HG02870 (cell line): ENCODE results near the gene UBR1.
"Not testable (repeated sequence)": the region's sequence is repeated elsewhere in the genome, so short reads cannot be mapped to it uniquely, and the experiment has no call there.

Source experiments
- ATAC-seq: cut with Tn5 transposase; IDR thresholded peaks from one replicate; pipeline ENCODE4 v1.9.1; 2021; ENCODE audit warnings: mild to moderate bottlenecking, moderate library complexity; ENCODE audit not compliant: unreplicated experiment

The UBR1 gene

DNA sequence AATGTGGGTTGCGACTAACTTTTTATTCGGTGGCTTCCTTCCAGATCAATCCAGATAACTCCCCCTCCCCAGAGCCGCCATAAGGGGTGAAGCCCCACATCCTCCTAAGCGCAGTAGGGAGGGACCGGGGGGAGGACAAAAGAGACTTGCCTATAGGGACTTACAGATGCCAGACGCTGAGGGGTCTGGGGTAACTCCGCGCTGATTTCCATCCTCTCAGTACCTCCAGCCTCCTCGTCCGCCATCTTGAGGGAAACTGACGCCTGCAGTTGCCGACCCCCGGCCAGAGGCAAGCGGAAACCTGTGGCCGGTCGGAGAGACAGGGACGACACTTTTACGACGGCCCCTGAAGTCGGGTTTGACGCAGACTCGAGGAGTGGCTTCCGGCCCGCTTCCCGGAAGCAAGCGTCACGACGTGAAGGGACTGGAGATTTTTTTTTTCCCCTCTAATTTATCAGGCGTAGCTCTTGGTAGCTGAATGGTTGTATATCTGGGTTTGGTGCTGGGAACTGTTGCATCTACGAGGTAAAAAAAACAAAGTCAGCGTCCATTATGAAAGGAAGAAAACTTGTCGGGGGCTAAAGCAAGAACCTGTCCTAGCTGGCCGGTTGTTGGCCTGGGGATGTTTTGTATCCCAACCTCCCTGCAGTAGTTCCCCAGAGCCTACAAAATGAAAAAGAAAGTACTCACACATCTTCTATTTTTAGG is at the start of gene UBR1:
UBR1 (minus strand) TSS at position 261 of the 708 bp plus-strand sequence; CDS start at position 245, 16 bp downstream.
- peak; percentile 86 for ATAC-seq

DNA sequence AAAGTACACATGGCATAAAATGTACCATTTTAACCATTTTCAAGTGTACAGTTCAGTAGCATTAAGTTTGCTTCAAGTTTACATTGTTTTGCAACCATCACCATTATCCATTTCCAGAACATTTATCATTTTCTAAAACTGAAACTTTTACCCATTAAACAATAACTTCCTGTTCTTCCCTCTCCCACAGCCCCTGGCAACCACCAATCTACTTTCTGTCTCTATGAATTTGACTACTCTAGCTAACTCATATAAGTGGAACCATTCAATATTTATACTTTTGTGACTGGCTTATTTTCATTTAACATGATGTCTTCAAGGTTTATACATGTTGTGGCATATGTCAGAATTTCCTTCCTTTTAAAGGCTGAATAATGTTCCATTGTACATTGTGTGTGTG is 47.4 kb upstream of the UBR1 start:
- ATAC-seq: no peak

DNA sequence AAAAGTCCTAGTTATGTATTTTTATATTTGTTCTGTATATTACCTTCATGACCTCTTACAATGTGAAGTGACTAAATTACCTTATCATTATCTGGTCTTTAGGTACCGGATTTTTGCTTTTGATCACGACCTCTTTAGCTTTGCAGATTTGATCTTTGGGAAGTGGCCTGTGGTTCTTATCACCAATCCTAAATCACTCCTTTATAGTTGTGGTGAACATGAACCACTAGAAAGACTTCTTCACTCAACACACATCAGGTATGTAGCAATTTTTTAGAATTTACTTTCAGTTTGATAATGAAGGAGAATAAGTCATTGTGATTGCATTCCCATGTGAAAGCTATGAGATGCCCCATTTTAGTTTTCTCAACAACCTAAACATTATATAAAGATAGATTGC is 45.9 kb upstream of the UBR1 start:
- no peak for ATAC-seq

DNA sequence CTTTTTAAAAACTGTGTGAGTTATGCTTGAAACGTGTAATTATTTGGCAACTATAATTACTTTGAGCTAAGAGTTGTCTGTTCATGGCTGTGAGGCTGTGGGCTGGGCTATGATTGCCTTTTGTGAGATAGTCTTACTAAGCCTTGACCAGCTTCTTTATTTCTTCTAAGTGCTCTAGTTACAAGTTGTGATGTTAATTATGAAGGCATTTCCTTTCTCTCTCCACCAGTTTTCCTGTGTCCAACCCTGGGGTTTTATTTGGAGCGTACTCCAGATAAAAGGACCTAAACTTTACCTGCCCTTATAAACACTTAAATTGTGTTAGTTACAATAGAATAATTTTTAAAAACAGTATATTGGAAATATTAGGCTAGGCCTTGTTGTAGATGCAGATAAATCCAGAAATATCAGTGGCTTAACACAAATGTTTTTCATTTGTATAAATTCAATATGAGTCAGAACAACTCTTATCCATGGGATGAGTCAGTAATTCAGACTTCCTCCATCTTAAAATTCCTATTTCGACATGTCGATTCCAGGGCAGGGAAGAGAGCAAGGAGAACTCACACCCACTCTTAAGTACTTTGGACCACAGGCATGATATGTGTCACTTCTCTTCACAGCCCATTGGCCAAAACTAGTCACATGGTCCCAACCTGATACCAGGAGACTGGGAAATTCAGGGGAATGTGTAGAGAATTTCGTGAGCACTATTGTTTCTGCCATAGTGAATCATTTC is 44.5 kb upstream of the UBR1 start:
- ATAC-seq: no peak

DNA sequence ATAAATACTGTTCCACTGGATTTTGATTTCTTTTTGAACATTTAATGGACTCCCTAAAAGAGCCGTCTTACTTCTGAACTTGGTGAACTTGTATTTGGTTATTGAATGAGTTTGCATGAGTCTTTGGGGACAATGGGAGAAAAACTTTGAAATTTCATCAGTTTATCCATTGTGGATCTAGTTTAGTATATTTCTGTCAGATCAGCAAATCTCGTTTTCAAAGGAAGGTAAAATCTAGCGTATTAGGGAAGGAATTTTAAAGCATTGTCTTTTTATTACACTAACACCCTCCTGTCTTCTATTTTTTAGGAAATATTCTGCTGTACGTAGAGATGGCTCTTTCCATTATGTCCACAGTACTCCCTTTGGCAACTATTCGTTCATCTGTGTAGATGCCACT is 40.3 kb upstream of the UBR1 start:
- ATAC-seq: no peak

DNA sequence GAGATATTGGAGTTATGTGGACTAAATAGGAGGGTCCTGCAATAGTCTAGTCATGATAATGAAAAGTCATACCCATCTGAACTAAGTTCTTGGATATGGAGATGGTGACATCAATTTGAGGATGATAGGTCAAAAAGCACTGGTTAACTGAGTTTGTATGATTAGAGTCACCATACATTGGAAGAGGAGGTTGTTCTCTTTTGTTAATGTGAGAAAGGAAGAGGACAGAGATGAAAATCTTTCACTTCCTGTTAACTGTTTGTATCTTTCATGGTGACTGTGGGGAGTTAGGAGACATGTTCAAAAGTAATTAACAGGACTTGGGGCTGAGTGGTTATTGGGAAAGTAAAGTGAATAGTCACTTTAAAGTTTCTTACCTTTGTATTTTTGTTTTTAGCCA is 38.7 kb upstream of the UBR1 start:
- no peak for ATAC-seq

DNA sequence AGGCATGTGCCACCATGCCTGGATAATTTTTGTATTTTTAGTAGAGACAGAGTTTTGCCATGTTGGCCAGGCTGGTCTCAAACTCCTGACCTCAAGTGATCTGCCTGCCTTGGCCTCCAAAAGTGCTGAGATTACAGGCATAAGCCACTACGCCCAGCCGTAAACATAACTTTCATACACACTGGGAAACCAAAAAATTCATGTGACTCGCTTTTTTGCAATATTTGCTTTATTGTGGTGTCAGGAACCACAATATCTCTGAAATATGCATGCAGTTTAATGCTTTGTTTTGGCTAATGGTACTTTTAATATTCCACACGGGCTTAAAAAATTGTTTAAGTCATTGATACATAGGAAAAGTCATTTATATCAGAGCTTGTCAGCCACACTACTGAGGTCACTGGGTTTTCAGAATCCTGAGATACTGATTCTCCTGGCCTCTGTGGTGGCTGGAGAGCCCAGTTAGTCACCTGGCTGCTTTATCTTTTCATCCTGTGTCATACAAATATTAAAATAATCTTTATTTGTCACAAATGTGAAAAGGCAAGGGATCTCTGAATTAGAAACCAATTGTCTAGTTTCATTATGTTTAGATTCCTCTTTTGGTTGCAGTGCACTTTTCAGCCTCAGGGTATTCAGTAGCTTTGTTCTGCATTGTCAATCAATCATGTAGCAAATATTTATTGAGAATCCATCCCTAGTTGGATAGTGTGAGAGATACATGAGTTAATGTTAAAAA is 37.5 kb upstream of the UBR1 start:
- no peak for ATAC-seq

DNA sequence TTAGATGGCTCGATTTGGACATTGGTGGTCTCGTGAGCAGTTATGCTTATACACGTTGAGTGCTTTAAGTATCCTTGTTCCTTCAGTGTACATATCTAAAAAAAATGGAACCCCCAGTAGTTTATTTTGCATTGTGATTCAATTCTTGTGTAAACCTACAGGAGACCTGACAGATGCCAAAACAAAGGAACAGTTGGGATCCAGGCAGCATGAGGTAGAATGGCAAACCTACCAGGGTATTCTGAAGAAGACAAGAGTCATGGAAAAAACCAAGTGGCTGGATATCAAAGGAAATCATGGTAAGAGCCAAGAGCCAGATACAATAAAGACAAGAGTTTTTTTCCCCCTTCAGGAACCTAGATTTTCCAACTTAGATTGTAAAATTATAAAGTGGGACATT is 29.5 kb upstream of the UBR1 start:
- no peak for ATAC-seq

DNA sequence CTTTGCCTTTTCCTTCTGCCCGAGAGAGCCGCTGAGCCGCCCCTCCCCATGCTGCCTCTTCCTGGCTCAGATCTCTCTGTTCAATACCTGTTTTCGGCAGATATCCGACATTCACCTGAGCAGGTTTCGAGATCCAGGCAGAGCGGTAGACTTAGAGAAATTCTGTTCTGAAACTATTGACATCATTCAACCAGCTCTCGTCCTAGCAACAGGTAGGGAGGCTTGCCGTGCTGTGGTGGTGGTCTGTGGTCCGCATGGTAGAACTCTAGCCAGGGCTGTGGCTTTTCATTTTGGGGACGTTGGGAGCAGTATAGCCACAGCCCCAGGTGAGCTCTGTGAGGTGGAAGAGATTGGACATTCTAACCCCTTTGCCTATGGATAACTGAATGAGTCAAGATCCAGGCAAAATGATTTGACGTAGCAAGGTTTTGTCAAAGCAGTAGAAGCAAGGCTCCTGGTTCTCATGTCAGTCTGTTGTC is 28.4 kb upstream of the UBR1 start:
- no peak for ATAC-seq

DNA sequence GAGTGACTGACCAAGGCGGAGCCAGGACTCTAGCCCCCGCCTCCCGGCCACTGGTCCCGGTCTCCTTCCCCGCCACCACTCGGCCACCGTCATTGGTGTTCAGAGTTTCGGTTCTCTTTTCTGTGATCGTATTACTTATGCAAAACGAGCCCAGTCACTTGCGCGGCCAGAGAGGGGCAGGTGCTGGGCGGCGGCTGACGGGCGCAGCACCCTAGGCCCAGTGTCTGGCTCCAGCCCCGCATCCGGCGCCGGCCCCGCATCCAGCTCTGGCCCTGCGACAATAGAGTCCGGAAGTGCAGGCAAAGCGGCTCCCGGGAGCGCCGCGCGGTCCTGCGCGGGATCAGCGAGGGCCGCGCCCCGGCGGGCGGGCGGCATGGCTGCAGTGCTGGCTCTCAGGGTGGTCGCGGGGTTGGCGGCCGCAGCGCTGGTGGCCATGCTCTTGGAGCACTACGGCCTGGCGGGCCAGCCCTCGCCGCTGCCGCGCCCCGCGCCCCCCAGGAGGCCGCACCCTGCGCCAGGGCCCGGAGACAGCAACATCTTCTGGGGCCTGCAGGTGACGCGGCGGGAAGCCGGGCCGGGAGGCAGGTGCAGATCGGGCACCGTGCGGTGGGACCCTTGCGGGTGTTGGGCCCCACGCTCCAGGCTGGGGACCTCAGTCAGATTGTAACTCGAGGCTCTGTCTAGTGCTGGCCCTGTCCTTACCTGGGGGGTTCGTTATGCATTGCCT is 27.8 kb upstream of the UBR1 start, which contains the start of gene TMEM62:
TMEM62 (plus strand) TSS at position 157 of the 727 bp plus-strand sequence; CDS start at position 374, 217 bp downstream.
- ATAC-seq: peak; percentile 94

DNA sequence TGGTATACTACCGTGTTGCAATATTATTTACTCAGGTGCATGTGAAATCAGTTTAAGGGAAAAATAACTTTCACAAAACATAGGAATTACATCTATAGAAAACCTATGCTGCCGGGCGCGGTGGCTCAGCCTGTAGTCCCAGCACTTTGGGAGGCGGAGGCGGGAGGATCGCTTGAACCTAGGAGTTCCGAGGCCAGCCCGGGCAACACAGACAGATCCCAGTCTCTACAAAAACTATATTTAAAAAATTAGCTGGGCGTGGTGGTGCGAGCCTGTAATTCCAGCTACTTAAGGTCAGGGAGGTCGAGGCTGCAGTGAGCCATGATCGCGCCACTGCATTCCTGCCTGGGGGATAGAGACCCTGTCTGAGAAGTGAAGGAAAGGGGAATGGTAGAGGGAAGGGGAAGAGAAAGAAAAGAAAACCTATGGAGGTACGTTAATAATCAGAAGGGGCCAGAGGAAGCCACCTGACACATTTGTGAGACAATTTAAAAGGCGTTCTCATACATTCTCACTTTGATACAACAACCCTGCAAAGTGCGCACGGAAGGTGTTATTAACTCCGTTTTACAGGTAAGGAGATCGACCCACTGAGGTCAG is 27.1 kb upstream of the UBR1 start:
- ATAC-seq: no peak

DNA sequence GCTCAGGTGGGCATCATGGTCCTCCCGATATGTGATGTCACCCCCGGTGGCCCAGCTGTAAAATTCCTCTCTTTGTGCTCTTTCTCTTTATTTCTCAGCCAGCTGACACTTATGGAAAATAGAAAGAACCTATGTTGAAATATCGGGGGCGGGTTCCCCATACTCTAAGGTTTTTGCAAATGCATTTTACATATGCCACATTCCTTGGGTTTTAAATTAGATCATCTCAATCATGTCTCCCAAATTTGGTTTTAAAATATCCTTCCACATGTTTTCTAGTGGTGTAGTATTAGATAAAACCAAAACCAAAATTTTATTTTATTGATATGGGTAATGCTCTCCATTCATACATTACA is 23.1 kb upstream of the UBR1 start:
- no peak for ATAC-seq

DNA sequence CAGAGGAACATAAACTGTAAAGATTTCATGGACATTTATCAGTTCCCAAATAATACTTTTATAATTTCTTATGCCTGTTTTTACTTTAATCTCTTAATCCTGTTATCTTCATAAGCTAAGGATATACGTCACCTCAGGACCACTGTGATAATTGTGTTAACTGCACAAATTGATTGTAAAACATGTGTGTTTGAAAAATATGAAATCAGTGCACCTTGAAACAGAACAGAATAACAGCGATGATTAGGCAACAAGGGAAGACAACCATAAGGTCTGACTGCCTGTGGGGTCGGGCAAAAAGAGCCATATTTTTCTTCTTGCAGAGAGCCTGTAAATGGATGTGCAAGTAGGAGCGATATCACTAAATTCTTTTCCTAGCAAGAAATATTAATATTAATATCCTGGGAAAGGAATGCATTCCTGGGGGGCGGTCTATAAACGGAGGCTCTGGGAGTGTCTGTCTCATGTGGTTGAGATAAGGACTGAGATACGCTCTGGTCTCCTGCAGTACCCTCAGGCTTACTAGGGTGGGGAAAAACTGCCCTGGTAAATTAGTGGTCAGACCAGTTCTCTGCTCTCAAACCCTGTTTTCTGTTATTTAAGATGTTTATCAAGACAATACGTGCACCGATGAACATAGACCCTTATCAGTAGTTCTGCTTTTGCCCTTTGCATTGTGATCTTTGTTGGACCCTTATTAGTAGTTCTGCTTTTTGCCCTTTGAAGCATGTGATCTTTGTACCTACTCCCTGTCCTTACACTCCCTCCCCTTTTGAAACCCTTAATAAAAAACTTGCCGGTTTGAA is 22.5 kb upstream of the UBR1 start:
- ATAC-seq: not testable (repeated sequence)

DNA sequence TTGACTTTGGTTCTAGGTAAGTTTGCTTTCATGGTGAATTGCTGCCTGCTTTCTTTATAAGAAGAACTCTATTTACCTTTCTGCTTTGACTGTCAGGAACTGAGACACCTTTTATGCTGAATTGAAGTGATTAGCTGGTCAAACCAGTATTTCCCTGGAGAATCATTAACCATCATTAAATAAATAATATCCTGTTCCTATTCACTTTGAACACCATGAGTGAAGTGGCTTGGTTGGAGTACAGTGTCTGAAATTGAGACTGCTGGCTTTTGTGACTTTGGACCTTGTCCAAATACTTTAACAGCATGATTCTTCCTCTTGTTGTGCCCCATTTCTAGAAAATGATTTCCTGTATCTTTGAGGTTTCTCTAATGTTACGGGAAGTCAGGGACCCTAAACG is 21.9 kb upstream of the UBR1 start:
- ATAC-seq: no peak

DNA sequence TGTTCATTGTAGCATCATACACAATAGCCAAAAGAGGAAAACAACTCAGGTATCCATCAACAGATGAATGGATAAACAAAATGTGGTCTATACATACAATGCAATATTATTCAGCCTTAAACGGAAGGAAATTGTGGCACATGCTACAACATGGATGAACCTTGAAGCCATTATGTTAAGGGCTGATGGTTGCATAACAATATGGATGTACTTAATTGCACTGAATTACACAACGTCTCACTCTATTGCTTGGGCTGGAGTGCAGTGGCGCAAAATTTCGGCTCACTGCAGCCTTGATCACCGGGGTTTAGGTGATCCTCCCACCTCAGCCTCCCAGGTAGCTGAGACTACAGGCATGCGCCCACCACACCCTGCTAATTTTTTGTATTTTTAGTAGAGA is 20.5 kb upstream of the UBR1 start:
- no peak for ATAC-seq

DNA sequence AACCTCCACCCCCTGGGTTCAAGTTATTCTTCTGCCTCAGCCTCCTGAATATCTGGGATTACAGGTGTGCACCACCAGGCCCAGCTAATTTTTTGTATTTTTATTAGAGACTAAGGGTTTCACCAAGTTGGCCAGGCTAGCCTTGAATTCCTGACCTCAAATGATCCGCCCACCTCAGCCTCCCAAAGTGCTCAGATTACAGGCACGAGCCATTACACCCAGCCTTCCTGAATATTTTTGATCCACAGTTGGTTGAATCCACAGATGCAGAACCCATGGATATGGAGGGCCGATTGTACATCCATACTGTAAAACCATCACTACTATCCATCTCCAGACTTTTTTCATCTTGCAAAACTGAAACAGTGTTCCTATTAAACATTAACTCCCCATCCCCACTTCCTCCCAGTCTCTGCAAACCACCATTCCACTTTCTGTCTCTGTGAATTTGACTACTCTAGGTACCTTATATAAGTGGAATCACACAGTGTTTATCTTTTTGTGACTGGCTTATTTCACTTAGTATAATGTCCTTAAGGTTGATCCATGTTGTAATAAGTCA is 19.3 kb upstream of the UBR1 start:
- no peak for ATAC-seq

DNA sequence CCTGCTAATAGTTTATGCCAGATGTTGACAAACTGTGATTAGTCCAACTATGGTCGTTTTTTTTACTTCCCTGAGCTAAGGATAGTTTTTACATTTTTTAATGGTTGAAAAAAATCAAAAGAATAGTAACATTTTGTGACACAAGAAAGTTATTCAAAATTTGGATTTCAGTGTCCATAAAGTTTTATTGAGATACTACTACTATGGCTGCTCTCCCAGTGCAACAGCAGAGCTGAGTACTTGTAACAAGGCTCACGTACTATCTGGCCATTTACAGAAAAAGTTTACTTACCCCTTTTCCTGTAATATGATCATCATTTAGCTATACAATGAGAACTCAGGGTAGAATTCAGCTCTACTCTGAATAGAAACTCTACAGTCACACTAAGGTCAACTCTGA is 16.0 kb upstream of the UBR1 start:
- ATAC-seq: no peak

DNA sequence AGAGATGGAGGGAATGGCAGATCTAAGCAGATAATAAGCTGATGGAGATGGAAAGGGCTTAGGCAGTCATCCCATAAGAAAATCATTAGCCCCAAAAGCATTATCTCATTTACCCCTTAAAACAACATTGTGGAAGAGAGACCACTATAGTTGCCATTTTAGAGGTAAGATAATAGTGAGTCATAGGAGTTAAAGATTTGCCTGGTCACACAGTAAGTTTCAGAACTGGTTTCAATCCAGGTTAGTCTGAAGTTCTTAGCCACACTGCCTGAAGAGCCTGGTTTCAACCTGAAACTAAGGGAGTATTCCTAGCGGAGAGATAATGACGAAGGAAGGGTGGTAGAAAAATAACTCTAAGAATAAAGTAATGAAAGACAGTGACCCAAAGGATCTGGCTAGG is 13.0 kb upstream of the UBR1 start:
- no peak for ATAC-seq

DNA sequence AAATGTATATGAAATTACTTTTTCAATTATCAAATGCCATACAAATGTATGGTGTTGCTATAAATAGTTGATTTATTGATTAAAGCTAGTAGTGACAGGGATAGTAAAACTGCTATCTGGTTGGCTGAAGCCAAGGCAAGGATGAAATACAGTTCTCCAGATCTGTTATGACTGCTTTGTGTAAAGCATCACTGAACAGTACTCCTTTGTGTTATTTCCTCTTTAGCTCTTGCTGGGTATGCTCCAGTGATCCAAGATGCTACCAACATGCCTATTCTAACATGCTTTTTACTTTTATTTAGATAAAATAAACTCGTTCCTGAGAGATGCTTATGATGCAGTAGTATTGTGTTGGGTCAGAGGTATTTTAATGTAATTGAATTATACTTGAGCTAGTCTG is 12.4 kb upstream of the UBR1 start:
- no peak for ATAC-seq

DNA sequence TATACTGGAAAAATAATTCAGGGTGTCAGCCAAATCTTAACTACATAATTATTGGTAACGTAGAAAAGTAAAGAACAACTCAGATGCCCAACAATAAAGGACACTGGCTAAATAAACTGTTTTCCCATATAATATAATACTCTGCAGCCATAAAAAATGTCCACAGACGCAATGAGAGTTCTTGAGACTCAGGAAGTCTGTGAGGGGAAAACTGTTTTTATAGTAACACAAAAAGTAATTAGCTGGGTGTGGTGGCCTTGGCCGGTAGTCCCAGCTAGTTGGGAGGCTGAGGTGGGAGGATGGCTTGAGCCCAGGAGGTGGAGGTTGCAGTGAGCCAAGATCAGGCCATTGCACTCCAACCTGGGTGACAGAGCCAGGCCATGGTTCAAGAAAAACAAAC is 5.5 kb upstream of the UBR1 start:
- no peak for ATAC-seq
